ENCODE results near the gene MICAL3.
"Not testable (repeated sequence)": the region's sequence is repeated elsewhere in the genome, so short reads cannot be mapped to it uniquely, and the experiment has no call there.

MICAL3 gene

GRCh38 chr22:18024276-18024939, at the start of gene MICAL3:
Gene MICAL3, minus strand, starts transcription at chr22:18024561. Its CDS starts 117,749 bp downstream, at chr22:17906812.
- DNase-seq: peak in 42 of 56 donors; percentile 20 to 81 (median 54)

GRCh38 chr22:18073927-18074326, 49.6 kb upstream of the MICAL3 start:
- not testable (repeated sequence) for DNase-seq

GRCh38 chr22:18073467-18073866, 49.1 kb upstream of the MICAL3 start:
- DNase-seq: no peak

GRCh38 chr22:18071968-18072310, 47.6 kb upstream of the MICAL3 start:
- DNase-seq: no peak

- DNase-seq: not testable (repeated sequence)
Measured at GRCh38 chr22:18071307-18071967, 47.1 kb upstream of the MICAL3 start.

GRCh38 chr22:18070556-18071306, 46.4 kb upstream of the MICAL3 start:
- no peak for DNase-seq

- DNase-seq: no peak
Measured at GRCh38 chr22:18070041-18070440, 45.7 kb upstream of the MICAL3 start.

GRCh38 chr22:18069041-18069440, 44.7 kb upstream of the MICAL3 start:
- DNase-seq: no peak

- no peak for DNase-seq
Measured at GRCh38 chr22:18068381-18068988, 44.1 kb upstream of the MICAL3 start.

- no peak for DNase-seq
Measured at GRCh38 chr22:18067548-18068341, 43.4 kb upstream of the MICAL3 start.

GRCh38 chr22:18067121-18067520, 42.8 kb upstream of the MICAL3 start:
- DNase-seq: no peak

GRCh38 chr22:18066181-18066859, 42.0 kb upstream of the MICAL3 start:
- DNase-seq: no peak

- no peak for DNase-seq
Measured at GRCh38 chr22:18065256-18065655, 40.9 kb upstream of the MICAL3 start.

- DNase-seq: no peak
Measured at GRCh38 chr22:18064636-18065035, 40.3 kb upstream of the MICAL3 start.

GRCh38 chr22:18063715-18064114, 39.4 kb upstream of the MICAL3 start:
- DNase-seq: not testable (repeated sequence)

GRCh38 chr22:18063306-18063705, 38.9 kb upstream of the MICAL3 start:
- no peak for DNase-seq

- DNase-seq: no peak
Measured at GRCh38 chr22:18062421-18062820, 38.1 kb upstream of the MICAL3 start.

- DNase-seq: no peak
Measured at GRCh38 chr22:18060646-18061620, 36.6 kb upstream of the MICAL3 start.

- DNase-seq: no peak
Measured at GRCh38 chr22:18059991-18060390, 35.6 kb upstream of the MICAL3 start.
